NCI-H2227 (cell line): ENCODE data around the gene STK11.

Experiments used
- DNase-seq: peaks from one replicate; lab custom pipeline; 2025; ENCODE audit not compliant: unreplicated experiment; lab: John Stamatoyannopoulos, UW

Gene STK11

DNA sequence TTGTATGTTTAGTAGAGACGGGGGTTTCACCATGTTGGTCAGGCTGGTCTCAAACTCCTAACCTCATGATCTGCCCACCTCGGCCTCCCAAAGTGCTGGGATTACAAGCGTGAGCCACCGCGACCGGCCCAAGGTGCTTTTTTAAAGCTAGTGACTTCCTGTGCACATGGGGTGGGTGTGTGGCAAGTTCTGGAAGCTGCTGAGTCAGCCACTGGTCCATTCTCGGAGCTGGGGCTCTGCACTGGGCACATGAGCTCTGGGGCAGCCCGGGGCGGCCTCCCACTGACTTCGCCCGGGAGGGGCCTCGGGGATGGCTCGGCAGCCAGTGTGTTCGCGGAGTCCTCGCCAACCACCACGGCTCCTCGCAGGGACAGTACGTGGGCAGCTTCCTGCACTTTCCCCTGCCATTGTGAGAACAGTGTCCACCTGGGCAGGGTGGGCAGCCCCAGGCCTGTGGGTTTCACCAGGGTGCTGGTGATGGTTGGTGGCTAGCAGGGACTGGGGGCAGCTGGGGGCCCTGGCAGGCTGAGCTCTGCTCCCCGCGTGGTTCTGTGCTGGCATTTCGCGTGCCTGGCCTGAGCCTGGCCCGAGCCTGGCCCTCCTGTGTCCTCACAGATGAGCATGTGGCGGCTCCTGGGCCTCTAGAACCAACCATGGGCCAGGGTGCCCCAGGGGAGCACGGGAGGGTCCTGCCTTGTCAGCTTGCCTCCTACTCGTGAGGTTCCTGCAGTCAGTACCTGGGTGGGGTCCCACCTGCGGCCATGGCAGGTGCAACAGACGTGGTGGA, 20.1 kb downstream of the STK11 start:
- DNase-seq, result no peak

DNA sequence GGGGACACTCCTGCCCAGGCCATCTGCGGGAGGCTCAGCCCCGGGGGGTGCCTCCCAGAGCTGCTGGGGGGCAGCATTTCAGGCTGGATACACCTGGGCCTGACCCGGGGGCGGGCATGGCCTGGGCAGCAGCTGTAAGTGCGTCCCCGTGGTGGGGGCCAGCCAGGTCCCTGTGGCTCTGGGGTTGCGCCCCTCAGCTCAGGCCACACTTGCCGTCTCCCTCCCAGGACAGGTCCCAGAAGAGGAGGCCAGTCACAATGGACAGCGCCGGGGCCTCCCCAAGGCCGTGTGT, 20.6 kb downstream of the STK11 start:
- DNase-seq, result no peak

- DNase-seq, result no peak
Measured at GRCh38 chr19:1226522-1227303, 21.1 kb downstream of the STK11 start.

- DNase-seq, result no peak
Measured at GRCh38 chr19:1227304-1228054, 21.9 kb downstream of the STK11 start.

DNA sequence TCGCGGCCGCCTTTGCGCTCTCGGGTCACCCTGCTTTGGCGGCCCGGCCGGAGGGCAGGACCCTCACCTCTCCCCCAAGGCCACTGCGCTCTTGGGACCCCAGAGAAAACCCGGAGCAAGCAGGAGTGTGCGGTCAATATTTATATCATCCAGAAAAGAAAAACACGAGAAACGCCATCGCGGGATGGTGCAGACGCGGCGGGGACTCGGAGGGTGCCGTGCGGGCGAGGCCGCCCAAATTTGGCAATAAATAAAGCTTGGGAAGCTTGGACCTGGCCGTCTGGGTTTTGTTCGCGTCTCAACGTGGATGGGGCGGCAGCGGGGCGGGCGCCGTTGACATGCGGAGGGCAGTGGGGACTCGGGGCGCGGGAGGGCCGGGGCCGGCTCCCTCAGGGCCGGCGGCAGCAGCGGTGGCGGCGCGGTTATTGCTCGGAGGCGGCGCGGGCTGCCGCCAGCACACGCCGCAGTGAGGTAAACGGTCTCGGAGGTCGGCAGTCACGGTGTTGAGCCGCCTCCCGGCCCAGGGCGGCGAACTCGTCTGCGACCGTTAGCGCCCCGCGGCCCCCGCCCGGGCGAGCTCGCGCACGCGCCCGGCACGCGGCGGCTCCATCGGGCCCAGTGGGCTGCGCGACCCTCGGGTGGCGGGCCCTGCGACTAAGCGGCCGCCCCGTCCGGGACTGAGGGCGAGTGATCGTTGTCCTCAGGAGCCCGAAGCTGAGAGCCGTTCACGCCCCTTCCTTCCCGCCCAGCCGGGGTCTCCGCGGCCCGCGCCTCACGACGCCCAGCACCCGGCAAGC, 22.8 kb downstream of the STK11 start:
- DNase-seq, result no peak

GRCh38 chr19:1229056-1229923, 23.7 kb downstream of the STK11 start:
- no peak for DNase-seq

DNA sequence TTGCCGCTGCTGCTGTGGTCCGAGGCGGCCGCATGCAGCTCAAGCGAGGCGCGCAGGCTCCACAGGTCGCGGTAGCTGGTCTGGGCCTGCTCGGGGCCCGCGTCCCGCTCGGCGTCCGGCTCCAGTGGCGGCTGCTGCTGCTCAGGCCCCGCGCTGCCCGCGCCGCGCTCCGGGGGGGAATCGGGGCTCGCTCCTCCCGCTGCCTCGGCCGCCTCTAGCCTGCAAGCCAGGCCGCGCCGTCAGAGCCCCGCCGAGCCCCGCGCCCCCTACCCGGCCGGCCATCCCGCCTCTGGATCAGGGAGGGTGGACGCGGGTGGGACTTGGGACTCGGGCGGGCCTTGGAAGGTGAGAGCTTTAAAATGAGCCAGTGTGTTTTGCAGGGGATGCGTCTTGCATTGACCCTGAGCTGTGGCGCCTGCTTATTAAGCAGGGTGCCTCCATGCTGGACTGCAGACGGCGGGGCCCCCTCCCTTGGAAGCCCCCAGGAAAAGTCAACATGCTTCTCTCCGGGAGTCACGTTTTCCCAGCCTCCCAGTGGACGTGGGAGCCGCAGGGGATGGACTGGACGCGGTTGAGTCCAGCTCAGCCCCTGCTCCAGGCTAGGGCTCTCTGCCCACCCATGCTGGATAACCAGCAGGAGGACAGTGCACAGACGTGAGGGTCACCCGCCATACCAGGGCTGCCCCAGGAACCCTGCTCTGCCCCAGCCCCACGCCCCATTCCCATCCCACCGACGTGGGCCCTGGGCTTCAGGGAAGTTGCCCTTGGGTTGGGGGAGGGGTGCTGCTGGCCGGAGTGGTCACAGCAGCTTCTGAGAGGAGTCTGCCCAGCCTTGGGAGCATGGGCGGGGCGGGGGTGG, 24.6 kb downstream of the STK11 start:
- no peak for DNase-seq

DNA sequence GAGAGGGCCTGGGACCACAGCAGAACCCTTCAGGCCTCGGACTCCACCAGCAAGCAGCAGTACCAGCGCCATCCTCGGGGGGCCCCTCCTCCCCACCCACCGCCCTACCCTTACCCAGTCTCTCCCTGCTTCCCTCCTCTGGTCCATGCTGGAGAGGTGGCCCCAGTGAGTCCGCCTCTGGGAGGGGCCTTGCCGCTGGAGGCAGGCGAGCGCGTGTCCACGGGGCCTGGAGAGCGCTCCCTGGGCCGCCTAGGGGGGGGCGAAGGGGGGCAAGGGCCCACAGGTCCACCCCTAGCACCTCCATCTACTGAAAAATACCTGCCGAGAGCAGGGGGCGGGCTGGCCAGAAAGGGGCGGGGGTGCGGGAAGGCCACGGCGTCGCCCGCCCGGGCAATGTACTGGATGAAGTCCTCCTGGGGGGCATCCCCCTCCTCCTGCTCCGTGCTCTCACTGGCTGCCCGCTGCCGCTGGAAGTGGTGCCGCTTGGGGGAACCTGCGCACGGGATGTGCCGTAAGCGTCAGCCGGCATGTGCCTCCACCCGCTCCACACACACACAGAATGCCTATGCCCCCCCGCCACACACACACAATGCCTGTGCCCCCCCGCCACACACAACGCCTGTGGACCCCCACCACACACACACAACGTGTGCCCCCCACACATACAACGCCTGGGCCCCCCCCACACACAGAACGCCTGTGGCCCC, 25.4 kb downstream of the STK11 start:
- DNase-seq, result no peak

DNA sequence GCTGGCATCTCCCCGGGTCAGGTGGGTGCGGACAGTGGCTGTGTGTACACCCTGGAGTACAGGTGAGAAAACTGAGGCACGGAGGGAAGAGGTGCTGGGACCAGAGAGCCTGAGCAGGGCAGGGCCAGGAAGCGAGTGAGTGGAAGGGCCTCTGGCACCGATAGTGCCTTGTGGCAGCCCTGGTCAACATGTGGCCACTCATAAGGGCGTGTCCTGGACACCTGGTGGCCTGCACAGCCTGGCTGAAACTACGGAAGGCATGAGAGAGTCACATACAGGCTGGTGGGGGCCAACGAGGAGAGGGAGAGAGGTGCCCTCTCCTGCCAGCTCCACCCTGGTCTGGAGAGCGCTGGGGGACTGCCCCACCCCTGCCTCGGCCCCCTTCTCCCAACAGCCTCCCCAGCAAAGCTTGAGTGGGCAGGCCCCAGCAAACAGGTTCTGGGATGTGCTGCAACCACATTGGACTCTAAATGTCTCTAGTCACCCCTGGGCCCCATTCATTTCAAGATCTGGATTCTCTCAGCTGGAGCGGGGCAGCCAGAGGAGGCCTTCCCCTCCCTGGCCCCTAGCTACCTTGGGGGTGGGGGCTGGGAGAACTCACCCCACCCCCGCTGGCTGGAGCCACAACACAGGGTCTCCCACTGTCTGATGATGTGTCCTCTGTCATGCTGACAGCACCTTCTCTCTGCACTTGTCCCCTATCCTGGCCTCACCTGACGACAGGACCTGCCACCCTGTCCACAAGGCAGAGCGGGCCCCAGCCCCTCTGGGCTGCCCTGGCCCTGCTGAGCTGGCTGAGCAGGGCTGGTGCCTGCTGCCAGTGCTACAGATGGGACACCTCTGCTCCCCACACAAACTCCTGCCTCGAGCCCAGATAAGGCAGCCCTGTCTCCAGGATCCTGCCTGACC, 26.4 kb downstream of the STK11 start:
- DNase-seq, result no peak

DNA sequence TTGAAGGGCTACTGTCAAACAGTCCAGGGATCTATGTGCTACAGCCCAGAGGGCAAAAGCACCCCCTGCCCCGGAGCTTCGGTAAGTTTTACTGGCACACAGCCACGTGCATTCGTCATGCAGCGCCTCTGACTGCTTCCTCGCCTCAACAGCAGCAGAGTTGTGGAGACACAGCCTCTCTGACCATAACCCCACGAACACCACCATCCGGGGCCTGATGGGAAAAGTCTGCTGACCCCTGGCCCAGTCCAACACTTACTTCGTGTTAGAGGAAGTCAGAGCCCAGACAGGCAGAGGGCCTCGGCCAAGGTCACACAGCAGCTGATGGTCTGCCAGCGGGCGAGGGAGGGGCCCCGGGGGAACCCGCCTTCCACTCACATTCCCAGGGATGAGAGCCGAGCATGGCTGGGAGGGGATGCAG, 27.1 kb downstream of the STK11 start:
- DNase-seq, result no peak

DNA sequence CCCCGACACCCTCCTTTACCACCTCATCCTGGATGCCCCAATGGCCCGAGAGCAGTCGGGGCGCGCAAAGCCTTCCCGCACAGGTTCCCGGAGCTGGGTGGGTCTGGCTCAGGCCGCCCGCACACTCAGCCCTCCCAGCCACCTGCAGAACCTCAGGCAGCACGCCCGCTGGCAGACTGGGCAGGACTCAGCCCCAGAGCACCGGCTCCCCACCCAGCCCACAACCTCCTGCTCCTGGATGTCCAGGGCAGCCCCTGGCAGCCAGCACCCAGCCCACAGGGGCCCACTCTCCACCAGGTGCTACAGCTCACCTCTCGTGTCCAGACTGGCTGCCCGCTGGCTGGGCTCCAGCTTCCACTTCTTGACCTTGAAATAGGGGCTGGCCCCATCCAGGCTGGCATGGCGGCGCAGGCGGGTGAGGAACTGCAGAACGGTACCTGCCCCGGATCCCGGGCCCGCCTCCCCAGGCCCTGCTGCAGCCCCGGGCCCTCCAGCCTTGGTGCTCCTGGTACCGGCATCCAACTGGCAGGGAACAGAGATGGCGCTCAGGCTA, 27.6 kb downstream of the STK11 start:
- no peak for DNase-seq

GRCh38 chr19:1234051-1234954, 28.7 kb downstream of the STK11 start:
- DNase-seq, result no peak

DNA sequence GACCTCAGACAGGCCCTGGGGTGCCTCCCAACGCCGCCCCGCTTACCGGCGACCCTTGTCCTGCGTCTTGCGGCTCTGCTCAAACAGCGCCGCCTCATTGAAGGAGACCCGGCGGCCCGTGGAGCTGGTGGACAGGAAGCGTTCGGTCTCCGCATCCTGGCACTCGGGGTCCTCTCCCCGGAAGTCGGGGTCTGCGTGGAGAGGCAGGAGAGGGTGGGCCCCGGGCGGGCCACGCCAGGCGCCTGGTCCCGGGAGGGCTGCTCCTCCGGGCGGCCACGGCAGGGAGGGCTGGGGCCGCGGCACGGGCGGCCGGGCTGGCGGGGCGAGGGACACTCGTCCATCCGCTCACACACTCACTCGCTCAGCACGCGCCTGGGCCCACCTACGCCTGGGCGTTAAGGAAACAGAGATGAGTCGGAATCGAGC, 29.4 kb downstream of the STK11 start:
- DNase-seq, result no peak

DNA sequence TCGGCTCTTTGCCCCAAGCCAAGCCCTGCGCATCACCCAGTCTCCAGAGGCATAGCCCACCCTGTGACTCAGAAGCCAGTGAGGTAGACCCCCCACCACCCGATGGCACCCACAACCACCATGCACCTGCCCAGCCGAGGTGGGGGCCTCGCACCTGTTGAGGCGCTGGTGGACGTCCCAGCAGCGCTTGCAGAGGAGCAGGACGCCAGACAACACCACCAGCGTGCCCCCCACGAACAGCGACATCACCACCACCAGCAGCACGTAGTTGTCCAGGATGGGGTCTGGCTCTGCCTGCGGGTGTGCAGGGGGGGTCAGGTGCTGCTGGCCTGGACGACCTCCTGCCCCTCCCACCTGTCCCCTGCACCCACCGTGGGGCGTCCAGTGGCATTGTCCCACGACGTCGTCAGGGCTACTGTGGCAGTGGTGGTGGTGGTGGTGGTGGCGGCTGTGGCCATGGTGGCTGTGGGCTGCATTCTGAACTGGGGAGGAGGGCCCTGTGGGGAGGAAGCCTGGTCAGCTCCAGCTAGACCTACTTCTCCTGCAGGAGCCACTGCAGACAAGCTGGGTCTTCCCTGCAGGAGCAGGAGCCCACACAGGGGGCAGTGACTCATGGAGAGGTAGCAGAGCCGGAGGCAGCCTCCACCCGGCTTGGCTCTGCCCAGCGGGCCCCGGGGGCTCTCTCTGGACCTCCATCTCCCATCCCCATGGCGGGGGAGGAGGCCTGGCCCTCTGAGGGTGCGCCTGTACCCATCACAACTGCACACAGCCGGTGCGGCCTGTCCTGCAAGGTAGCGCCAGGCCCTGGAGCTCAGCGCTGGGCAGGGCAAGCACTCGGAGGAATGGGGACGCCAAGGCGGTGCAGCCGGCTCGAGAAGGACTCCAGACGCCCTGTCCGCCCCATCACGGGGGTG, 30.3 kb downstream of the STK11 start:
- no peak for DNase-seq

GRCh38 chr19:1236576-1236975, 31.0 kb downstream of the STK11 start:
- peak; percentile 69 for DNase-seq
